IPS DF 19.7 (cell line): Measurements from ENCODE around the gene MCM9.

ENCODE experiments used
- DNase-seq: peaks from one replicate; pipeline ENCODE4 v3.0.0-alpha.2; 2013; ENCODE audit warnings: low read depth, low spot score

MCM9 gene

DNA sequence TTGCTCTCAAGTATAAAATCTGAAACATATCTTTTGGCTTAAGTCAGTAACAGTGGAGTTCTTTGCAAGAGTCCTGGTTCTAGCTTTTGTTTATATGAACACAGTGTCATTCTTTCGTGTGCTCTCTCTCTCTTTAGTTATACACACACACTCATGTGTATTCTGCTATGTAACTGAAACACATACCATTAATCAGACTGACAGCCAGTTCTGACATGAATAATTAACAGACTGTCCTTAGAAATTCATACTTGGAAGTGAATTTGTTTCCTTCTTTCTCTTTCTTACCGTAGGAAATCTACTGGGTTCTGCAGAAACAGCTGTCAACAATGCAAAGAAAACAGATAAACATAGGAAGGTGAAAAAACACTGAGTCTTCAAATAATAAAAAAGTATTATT lies 2.5 kb downstream of the MCM9 start:
- DNase-seq: no peak

DNA sequence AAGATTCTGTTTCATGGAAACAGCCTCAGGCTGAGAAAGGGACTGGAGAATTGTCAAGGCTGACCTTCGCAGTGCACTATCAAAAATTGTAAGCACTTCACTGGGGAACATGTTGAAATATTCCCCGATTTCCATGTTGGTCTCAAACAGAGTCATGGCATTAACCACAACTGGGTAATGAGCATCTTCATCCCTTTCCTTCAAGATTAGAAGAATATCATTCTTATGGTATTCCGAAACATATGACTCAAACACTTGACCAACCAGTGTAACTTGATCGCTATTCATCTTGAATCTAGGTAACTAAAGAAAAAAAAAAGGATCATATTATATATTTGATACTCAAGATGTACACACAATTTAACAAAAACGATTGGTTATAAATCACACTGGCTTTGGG lies 3.5 kb downstream of the MCM9 start:
- no peak for DNase-seq

DNA sequence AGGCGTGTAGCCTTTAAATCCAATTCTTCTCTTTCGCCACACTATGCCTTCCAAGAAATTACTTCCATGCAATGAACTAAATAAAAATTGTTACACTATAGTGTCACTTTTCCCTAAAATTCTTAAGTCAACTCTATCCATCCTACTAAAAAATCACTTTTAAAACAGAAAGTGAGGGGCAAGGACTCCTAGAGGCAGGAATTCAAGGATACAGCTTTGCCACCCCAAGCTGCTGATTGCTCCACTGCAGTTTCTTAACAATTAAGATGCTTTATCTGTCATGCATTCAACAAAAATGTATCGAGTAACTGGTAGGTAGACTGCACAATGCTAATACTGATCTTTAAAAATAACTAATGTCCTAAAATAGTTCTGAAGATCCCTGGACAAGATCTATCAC lies 4.3 kb downstream of the MCM9 start:
- DNase-seq: no peak

DNA sequence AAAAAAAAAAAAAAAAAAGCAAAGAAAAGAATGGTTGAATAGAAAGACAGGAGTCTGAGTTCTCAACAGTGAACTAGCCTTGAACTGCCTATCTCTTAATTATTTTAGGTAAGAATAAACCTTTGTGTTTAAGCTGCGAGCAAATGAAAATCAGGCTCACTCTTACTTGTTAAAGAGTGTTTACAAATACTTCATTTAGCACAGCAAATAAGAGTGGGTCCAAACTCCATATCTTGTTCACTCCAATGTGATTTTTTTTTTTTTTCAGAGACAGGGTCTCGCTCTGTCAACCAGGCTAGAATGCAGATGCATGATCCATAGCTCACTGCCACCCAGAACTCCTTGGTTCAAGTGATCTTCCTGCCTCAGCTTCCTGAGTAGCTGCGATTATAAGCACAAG lies 11.9 kb downstream of the MCM9 start:
- no peak for DNase-seq

DNA sequence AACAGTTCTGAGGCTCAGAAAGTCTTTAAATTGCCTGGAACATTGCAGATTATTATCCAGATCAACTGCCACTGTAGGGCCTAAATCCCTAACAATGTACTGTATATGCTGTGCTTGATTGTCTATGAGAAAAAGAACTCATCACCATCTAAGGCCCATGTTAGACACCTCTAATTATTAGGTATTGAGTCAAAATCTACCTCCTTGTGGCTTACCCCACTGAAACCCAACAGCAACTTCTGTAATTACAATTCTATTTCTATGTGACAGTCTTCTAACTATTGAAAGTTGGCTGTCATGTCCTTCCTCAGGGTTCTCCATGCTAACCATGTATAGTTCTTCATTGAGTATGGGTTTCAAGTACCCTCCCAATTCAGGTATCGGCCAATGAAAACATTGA lies 13.9 kb downstream of the MCM9 start:
- no peak for DNase-seq

DNA sequence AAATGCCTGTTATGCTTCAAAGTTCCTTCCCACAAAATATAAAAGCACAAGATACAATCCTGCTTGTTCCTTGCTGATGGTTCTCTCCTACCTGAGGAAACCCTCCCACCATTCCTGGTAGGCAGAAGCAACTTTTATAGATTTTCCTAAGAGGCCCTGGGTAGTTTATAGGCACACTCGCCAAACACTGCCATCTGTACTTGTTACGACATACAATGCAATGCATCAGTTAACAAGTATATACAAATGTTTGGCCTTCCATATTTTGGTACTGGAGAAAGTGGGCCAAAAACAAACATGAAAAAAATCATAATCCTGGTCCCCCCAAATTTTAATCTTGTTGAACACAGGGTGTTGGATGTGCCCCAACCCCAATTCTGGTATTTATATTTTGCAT lies 16.6 kb downstream of the MCM9 start:
- no peak for DNase-seq

DNA sequence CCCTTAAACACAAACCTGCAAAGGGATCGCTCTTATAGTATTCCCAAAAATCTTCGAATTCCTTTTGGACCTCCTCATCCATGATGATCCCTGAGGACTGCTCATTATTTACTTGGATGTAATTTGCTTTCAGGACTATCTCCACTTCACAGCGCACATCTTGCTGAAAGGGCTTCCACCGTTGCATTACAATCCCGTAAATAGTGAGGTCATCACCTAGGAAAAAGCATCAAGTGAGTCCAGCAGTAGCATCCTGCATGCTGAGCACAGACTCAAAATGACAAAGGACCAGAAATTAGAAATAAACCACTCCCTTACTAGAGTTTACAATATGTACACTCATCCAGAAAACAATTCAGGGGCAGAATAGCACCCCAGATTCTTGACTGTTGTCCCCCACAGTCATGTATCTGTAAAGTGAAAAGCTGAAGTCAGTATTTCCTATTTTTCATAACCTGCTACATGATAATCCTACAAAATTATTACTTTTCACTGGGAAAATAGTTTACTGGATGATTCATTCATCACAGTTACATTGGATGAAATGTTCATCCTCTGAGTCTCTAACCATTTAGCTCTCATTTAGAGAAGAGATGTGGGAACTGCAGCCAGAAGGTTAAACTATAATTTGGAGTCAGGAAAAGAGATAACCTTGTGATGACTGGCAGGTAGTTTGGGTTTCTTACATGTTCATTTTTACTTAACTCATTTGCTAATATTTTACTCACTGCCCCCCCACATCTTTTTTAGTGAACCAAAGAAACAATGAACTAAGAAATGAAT lies 17.2 kb downstream of the MCM9 start:
- DNase-seq: no peak

DNA sequence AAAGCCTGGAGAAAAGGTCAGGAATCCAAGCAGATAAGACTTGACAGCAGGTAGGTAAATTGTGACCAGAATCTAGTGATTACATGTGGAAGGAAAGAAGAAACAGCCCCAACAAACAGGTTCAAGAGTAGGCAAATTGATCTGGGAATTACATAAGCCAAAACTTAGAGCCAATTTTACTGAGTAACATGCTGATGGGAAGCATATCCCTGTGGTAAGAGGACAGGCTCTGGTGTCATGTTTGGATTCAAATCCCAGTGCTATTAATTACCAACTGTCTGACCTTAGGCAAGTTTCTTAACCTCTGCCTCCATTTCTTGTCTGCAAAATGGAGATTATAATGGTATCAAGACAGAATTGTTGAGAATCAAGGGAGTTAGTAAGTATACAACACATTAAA lies 20.4 kb downstream of the MCM9 start:
- DNase-seq: no peak

DNA sequence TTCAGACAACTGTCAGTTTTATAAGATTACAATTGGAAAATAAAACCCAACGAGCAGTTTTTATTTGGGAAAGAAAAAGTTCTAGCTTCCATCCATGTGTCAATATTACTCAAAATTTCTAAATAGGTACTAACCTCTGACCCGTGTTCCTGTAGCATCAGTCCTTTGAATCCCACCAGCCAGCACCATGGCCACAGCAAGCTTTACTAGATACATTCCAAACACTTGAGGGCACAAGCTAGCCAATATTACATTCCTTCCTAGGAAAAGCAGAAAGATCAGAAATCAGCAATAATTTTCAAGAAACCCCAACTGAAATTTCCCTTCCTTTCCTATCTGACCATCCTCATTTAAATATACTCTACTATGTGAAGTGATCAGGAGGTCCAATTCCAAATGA lies 21.8 kb downstream of the MCM9 start:
- DNase-seq: no peak

DNA sequence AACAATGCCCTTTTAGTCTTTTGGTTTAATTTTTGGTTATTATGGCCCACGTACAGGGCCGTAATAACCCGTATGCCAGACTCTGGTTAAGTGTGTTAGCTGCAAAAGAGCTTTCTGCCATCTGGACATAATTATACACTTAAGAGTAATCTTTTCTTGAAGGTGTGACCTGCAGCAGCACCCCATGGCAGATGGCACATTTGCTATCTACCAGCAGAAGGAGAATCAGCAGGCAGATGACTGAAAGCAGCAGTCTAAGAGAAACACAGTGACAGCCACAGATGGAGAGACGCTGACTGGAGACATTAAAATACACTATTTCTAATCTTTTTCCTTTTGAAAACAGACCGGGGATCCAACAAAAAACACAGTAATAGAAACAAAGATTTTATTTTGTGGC lies 22.3 kb downstream of the MCM9 start:
- DNase-seq: no peak

DNA sequence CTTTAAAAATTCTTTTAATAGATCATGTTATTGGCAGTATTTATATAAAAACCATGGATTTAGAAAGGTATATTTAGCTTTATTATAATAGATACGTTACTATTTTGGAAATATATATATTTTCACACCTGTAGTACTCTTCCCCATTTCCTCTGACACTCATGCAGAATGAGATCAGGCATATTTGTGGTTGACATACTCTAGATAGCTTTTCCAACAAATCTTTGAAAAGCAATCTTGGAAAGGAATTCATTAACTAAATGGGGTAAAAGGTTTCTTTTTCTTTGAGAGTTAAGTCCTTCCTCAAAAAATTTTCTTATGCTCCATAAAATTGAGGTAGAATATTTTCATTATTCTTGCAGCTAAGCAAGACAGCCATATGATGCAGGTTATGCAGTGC lies 26.5 kb downstream of the MCM9 start:
- no peak for DNase-seq

DNA sequence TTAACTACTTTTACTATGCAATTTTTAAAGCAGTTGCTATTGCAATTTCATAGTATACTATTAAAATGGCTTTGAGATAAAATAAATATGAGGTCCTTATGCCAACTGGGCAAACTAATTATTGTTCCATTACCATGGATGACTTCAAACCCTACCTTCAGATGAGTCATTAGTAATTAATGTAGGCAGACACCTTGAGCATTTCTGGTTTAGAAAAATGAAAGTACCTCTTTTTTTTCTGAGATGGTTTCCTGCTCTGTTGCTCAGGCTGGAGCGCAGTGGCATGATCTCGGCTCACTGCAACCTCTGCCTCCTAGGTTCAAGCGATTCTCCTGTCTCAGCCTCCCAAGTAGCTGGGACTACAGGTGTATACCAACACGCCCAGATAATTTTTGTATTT lies 29.1 kb downstream of the MCM9 start:
- no peak for DNase-seq

DNA sequence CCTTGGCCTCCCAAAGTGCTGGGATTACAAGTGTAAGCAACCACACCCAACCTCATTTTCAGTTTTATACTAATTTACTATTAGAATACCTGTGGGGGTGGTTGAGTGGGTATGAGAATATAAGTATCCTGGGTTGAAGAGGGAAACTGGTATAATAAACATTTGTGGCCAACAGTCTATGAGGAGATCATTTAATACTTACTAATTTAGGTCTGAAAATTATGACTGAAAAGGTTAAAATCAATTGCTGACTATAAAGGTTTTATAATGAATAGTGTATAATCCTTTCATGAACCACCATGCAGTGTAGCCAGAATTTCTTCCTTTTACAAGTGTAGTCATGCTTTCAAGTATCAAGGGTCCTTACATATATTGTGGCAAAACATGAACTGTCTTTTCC lies 29.9 kb downstream of the MCM9 start:
- no peak for DNase-seq

DNA sequence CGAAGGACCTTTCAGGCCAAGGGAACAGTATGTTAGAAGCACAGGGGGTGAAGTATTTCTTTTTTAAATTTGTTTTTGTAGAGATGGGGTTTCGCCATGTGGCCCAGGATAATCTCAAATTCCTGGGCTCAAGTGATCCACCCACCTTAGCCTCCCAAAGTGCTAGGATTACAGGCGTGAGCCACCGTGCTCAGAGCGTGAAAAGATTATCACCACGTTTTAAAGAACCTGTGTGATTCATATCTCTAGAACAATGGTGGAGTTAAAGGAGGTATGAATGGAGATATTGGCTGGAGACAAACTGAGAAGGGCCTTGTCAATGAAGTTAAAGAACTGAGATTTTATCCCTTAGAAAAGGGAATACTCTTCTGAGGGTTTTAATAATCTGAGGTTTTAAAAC lies 31.3 kb downstream of the MCM9 start:
- no peak for DNase-seq

DNA sequence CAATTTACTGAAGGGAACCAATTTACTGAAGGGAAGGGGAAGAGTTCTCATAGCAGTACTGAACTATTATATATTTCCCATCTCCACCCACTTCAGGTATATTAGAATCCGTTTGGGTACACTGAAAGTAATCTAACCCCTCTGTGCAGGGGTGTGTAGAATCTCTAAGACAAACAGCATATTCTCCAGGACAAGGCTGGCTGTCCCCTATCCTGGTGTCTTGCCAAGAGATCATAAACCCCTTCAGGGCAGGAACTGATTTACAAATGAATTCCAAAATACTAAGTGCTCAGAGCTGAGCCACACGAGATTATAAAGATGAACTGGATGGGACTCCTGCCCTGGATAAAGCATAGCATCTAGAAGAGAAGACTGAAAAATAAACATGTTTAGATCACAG lies 31.8 kb downstream of the MCM9 start:
- no peak for DNase-seq

DNA sequence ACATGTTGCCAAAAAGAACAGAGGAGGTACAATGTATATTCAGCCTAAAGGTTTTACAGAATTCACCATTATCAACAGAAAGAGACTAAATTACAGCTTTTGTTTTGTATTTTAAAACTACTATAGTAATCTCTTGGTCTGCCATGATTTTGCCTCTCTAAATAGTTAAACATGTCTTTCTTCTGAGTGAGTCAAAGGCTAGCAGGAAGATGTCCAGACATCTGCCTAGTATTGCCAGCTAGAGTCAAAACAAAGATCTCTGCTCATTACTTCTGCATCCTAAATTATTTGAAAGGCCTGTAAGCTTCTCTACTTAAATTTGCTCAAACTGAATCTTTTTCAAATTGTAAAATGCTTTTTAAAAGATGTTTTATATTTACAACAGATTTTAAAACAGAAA lies 32.2 kb downstream of the MCM9 start:
- DNase-seq: no peak

DNA sequence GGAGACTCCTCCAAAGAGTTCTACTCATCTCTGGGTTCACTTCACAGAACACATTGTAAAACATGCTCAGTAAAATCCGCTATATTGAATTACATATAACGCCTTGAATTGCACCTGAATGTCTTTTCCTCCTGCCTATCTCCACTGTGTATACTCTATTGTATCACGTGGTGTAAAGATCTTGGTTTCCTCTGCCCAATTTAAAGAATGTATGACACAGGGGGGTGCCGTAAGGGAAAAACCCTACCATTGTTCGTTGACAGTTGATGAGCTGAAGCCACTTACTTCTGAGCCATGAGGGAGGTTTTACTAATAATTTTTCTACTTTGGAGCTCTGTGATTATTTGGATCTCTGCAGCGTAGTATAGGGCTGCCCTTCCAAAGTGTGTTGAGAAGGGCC lies 35.0 kb downstream of the MCM9 start:
- no peak for DNase-seq

DNA sequence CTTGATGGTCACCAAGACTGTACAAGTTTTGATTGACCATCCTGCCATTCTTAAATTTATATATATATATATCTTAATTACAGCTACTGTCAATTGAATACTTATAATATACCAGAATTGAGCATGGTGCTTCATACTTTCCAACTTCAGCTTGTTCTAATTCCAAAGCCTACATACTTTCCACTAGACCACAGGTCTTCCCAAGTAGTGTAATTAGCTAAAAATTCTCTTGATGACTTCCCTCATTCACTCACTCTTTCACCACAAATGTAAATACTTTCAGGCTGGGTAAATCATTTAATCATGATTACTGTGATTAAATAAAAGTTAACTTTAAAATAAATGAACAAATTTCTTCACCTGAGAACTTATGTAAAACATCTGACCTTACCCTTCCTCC lies 37.6 kb downstream of the MCM9 start:
- no peak for DNase-seq

DNA sequence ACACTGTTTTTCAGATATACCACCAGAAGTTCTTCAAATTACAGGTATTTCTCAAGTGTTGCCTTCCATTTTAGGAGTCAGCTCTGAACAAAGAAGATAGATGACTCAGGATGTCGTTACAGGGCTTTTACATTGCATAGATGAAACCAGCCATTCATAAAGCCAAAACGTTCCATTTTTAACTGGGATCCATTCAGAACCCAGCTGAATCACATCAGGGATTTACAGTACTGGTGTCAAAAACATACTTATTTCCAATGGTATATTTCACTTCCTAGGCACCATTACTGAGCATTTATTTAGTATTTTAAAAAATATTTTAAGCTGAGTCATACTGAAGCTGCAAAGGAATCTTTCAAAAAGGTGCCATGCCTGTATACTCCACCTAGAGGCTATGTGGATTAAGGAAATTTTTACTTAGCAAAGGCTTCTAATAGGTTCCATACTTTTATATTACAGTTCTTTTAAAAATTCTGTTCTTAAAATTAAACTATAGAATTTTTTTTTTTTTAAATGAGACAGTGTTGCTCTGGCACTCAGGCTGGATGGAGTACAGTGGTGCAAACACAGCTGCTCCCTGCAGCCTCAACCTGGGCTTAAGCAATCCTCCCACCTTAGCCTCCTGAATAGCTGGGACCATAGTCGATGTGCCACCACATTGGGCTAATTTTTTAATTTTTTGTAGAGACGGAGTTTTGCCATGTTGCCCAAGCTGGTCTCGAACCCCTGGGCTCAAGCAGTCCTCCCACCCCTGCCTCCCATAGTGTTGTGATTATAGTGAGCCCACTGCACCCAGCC lies 38.4 kb downstream of the MCM9 start:
- DNase-seq: no peak

DNA sequence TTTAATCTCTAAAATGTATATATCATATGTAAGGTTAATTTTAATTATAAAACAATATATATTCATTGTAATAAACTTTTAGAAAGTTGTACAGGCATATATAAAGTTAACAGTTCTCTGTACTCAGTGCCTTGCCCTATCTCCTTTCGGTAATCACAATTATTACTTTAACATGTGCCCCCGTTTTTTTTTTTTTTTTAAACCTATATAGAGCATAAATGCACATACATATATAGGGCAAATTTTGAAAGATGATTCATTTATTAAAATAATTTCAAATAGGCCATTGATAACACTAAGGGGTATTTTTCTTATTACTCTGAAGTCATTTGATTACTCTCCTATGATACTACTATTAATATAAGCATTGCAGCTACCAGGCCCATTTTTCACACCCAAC lies 39.1 kb downstream of the MCM9 start:
- no peak for DNase-seq

DNA sequence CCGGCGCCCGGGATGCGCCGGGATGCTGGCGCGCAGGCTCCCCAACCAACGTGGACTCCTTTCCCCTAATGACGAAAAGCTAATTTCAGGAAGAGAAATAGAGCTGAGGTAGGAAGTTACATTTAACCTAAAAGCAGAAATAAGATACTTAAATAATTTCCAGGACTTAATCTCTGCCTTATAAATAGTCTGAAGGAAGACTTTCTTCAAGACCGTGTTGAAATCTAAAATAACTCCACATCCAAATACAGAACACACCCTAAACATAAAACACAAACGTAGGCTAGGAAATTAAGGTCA lies 39.7 kb downstream of the MCM9 start:
- DNase-seq: no peak

DNA sequence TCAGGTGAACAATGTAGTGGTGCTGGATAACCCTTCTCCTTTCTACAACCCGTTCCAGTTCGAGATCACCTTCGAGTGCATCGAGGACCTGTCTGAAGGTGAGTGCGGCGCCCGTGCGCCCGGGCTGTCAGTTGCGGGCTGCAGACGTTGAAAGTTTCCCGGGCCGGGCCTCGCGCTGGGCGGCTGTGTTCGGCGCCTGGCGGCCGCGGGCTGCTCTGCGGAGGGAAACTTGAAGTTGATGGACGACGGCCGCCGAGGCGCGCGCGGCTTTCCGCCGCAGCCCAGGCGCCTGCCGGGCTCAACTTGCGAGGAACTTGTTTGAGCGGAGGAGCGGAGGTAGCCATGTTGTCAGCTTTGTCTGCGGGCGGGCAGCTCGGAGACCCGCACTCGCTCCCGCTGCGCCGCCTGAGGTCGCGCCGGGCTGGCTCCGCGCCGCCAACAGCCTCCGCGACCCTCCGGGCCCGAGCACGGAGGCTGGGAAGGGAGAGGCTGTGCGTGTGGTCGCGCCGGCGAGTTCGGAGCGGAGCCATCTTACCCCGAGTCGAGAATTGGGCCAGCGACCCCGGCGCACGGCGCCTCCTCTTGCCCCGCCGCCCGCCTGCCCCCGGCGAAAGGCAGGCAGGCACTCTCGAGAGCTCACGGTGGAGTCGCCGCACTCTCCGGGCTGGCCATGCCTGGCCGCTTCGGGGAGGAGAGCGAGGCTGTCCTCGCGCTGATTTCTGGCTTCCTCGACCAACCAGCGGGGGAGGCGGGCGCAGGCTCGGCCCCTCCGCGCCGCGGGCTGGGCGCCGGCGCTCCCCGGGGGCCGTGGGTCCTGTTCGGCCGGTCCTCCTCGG lies 40.3 kb downstream of the MCM9 start:
- no peak for DNase-seq
